K562 (cell line): ENCODE measurements around the gene CEP126. TPM values are rescaled to one million over a fixed set of nuclear protein-coding genes. Genes with fewer than 3 reads are reported as not detected.

Experiments
- ATAC-seq: fragments of 200-7000 bp; cut with Tn5 transposase; 3 replicates; pipeline ENCODE4 v1.9.1; 2020; ENCODE audit warnings: moderate library complexity
- Bru-seq: library from RNA; stranded (reverse); fragments of 400-500 nt; gene quantifications from one replicate; lab custom pipeline; 2021; lab: Mats Ljungman, UMichigan
- BruChase-seq, 2 experiments: library from RNA; stranded (reverse); fragments of 400-500 nt; gene quantifications; one replicate each; lab custom pipeline; 2021; lab: Mats Ljungman, UMichigan
- BruUV-seq: library from RNA; stranded (reverse); fragments of 400-500 nt; replicated peaks from 2 replicates; lab custom pipeline; 2021; lab: Mats Ljungman, UMichigan
- CTCF ChIA-PET: fragments of 300-600 bp; formaldehyde crosslinking; extraction: SDS; loops from one replicate; lab custom pipeline; 2021; ENCODE audit warnings: low intra/inter-chr PET ratio; lab: Yijun Ruan, JAX
- POLR2A ChIA-PET: fragments of 300-600, 350-650 bp; sonication (Branson Sonifier 250); formaldehyde crosslinking; extraction: SDS; loops from one replicate; lab custom pipeline; 2021; ENCODE audit warnings: antibody characterized with exemption, inconsistent platforms; lab: Yijun Ruan, JAX
- DNase-seq, 4 experiments: peaks; one replicate each; pipeline versions ENCODE4 v3.0.0 to v3.0.0-alpha.2; 2011 to 2018; ENCODE audit warnings: low spot score in 3 of 4, mixed read lengths in 3 of 4; ENCODE audit errors: extremely low read depth in 1 of 4
- FAIRE-seq: peaks from 2 replicates; lab custom pipeline; 2011; peaks lifted over from hg19 to GRCh38; lab: Jason Lieb, UNC
- H2AFZ ChIP-seq: 2 replicates; pipeline ENCODE4 v1.6.0; 2011; ENCODE audit warnings: low read depth, low read length, control low read depth, inconsistent platforms
- H3K27ac ChIP-seq: fragments of 200-600 bp; 3 replicates; pipeline ENCODE4 v1.8.0; 2011; ENCODE audit warnings: low read depth, mild to moderate bottlenecking, control low read depth, inconsistent platforms, low read length, moderate library complexity, mixed read lengths; ENCODE audit errors: extremely low read depth
- H3K27me3 ChIP-seq, 2 experiments: fragments of 300-600 bp in 1 of 2; 2 replicates in 1 of 2; 3 replicates in 1 of 2; pipeline versions ENCODE4 v1.6.0 to v1.8.0; 2011; ENCODE audit warnings: inconsistent platforms in 2 of 2, low read length in 2 of 2, mild to moderate bottlenecking in 1 of 2, mixed read lengths in 1 of 2, moderate library complexity in 1 of 2; ENCODE audit not compliant: control insufficient read depth in 2 of 2, insufficient read depth in 2 of 2
- H3K36me3 ChIP-seq: fragments of 300-600 bp; 3 replicates; pipeline ENCODE4 v1.8.0; 2011; ENCODE audit warnings: mild to moderate bottlenecking, low read length, inconsistent platforms; ENCODE audit not compliant: control insufficient read depth, insufficient read depth
- H3K4me1 ChIP-seq, 2 experiments: fragments of 200-600 bp in 1 of 2; replicated peaks in 1 of 2; 2 replicates in 1 of 2; 3 replicates in 1 of 2; pipeline versions ENCODE4 v1.5.1 to v1.8.0; 2011; ENCODE audit warnings: inconsistent platforms in 2 of 2, low read length in 2 of 2, mild to moderate bottlenecking in 1 of 2, mixed read lengths in 1 of 2, moderate library complexity in 1 of 2; ENCODE audit not compliant: control insufficient read depth in 2 of 2, insufficient read depth in 2 of 2
- H3K4me2 ChIP-seq: 2 replicates; pipeline ENCODE4 v1.6.1; 2011; ENCODE audit warnings: low read length, control low read depth, inconsistent platforms, mixed read lengths; ENCODE audit not compliant: insufficient read depth
- H3K4me3 ChIP-seq: fragments of 200-600 bp; sonication (generic), shearing (Covaris generic); 2 replicates; pipeline ENCODE4 v1.5.1; 2016; ENCODE audit warnings: control low read depth, inconsistent platforms
- H3K79me2 ChIP-seq: fragments of 200-600 bp; 3 replicates; pipeline ENCODE4 v1.8.0; 2011; ENCODE audit warnings: low read length, inconsistent platforms; ENCODE audit not compliant: control insufficient read depth, insufficient read depth
- H3K9ac ChIP-seq, 2 experiments: 2 replicates each; pipeline versions ENCODE4 v1.6.0 to v1.6.1; 2011; ENCODE audit warnings: low read depth in 2 of 2, low read length in 2 of 2, control low read depth in 1 of 2, inconsistent platforms in 1 of 2, mild to moderate bottlenecking in 1 of 2, mixed read lengths in 1 of 2; ENCODE audit not compliant: insufficient read depth in 1 of 2
- H3K9me1 ChIP-seq: one replicate; pipeline ENCODE4 v1.6.0; 2011; ENCODE audit warnings: inconsistent platforms, mild to moderate bottlenecking, low read length, moderate library complexity; ENCODE audit not compliant: control insufficient read depth, insufficient read depth
- H3K9me3 ChIP-seq: replicated peaks from 2 replicates; pipeline ENCODE4 v1.5.1; 2011; ENCODE audit warnings: low read depth, low read length, inconsistent platforms; ENCODE audit not compliant: control insufficient read depth, insufficient read depth
- H4K20me1 ChIP-seq: replicated peaks from 2 replicates; pipeline ENCODE4 v1.6.1; 2011; ENCODE audit warnings: low read length, inconsistent platforms, mixed read lengths; ENCODE audit not compliant: control insufficient read depth, insufficient read depth
- FOXJ2 ChIP-seq: fragments of 200-800 bp; sonication (Bioruptor generic); IDR thresholded peaks from 2 replicates; pipeline ENCODE4 v1.6.1; 2016; ENCODE audit warnings: missing genetic modification characterization, missing compliant biosample characterization
- IRF2 ChIP-seq: sonication (generic); formaldehyde crosslinking; IDR thresholded peaks from 2 replicates; pipeline ENCODE4 v1.8.1; 2022; ENCODE audit warnings: mild to moderate bottlenecking, missing genetic modification reagents
- MTA3 ChIP-seq: fragments of 450-650 bp; formaldehyde crosslinking; IDR thresholded peaks from 2 replicates; pipeline ENCODE4 v1.6.1; 2017; ENCODE audit warnings: mild to moderate bottlenecking, borderline replicate concordance
- NKRF ChIP-seq: fragments of 450-650 bp; IDR thresholded peaks from 2 replicates; pipeline ENCODE4 v1.6.1; 2016; ENCODE audit warnings: borderline replicate concordance
- YY1 ChIP-seq, 3 experiments: IDR thresholded peaks; 2 replicates each; pipeline ENCODE4 v1.6.1; 2011; ENCODE audit warnings: low read length in 2 of 3, mild to moderate bottlenecking in 2 of 3, moderate library complexity in 2 of 3, borderline replicate concordance in 1 of 3, control low read depth in 1 of 3, low read depth in 1 of 3; ENCODE audit not compliant: insufficient read depth in 3 of 3, insufficient replicate concordance in 2 of 3, control insufficient read depth in 1 of 3, insufficient read length in 1 of 3; ENCODE audit errors: extremely low read depth in 1 of 3
- ZFP36 ChIP-seq: fragments of 150-350 bp; IDR thresholded peaks from 2 replicates; pipeline ENCODE4 v1.6.1; 2018; ENCODE audit warnings: low read length, low read depth; ENCODE audit not compliant: partially characterized antibody
- WGBS: fragments of 100-300 bp; shearing (Covaris generic); methylation state at CpG from one replicate; pipeline ENCODE4 v1.1.6; 2016; ENCODE audit warnings: low coverage, mixed read lengths; ENCODE audit not compliant: insufficient coverage; ENCODE audit errors: missing lambda C conversion rate; 5-methylcytosine and 5-hydroxymethylcytosine counted together
- in situ Hi-C: fragments of 300-500 bp; cut with MboI; formaldehyde crosslinking; loops from 4 replicates; pipeline ENCODE4 v1.15.0; 2018; ENCODE audit warnings: inconsistent platforms, mixed read lengths
- intact Hi-C: fragments of 100-400 bp; cut with micrococcal nuclease; formaldehyde crosslinking; loops from 2 replicates; pipeline ENCODE4 v1.14.2; 2022
- long read RNA-seq, 3 experiments: library from polyadenylated mRNA in 2 of 3; library from RNA in 1 of 3; unstranded in 2 of 3; stranded (forward) in 1 of 3; transcript quantifications; one replicate each; pipeline ENCODE4 v2.0.0, GENCODE V29; 2019 to 2022
- polyA minus RNA-seq, 3 experiments: library from RNA; depleted of rRNA, polyadenylated mRNA; stranded (reverse); fragments of >200 nt; gene quantifications; 2 replicates each; pipeline ENCODE4 v1.2.3, GENCODE V29; 2011
- polyA plus RNA-seq, 8 experiments: library from polyadenylated mRNA; depleted of rRNA in 4 of 8; stranded (reverse) in 5 of 8; unstranded in 3 of 8; fragments of >200 nt; fragmentation: Nextera tagmentation in 2 of 8; fragmentation: Illumina TruSeq in 1 of 8; extraction: Ambion mirVana in 2 of 8; extraction: Trizol in 1 of 8; gene quantifications; 2 replicates each; pipeline versions ENCODE4 v1.2.1 to v1.2.3, GENCODE V29; 2011 to 2014; ENCODE audit warnings: inconsistent platforms in 1 of 8, missing spikeins in 1 of 8
- total RNA-seq, 7 experiments: library from RNA; depleted of rRNA in 6 of 7; stranded (reverse); fragments of >200 nt in 6 of 7; fragmentation: Illumina TruSeq in 2 of 7; extraction: Trizol in 2 of 7; gene quantifications; 2 replicates each; pipeline versions ENCODE4 v1.2.1 to v1.2.3, GENCODE V29; 2011 to 2021; ENCODE audit warnings: low replicate concordance in 1 of 7
- TF ChIP-seq, protein P1 (sequence below), 2 experiments: IDR thresholded peaks; 2 replicates each; pipeline ENCODE4 v1.6.1; 2011; ENCODE audit warnings: borderline replicate concordance in 1 of 2, control low read depth in 1 of 2, low read depth in 1 of 2, low read length in 1 of 2, mild to moderate bottlenecking in 1 of 2, mixed read lengths in 1 of 2, moderate library complexity in 1 of 2; ENCODE audit not compliant: insufficient read depth in 1 of 2, insufficient read length in 1 of 2, poor library complexity in 1 of 2, severe bottlenecking in 1 of 2; ENCODE audit errors: extremely low read depth in 1 of 2

The CEP126 gene, protein sequence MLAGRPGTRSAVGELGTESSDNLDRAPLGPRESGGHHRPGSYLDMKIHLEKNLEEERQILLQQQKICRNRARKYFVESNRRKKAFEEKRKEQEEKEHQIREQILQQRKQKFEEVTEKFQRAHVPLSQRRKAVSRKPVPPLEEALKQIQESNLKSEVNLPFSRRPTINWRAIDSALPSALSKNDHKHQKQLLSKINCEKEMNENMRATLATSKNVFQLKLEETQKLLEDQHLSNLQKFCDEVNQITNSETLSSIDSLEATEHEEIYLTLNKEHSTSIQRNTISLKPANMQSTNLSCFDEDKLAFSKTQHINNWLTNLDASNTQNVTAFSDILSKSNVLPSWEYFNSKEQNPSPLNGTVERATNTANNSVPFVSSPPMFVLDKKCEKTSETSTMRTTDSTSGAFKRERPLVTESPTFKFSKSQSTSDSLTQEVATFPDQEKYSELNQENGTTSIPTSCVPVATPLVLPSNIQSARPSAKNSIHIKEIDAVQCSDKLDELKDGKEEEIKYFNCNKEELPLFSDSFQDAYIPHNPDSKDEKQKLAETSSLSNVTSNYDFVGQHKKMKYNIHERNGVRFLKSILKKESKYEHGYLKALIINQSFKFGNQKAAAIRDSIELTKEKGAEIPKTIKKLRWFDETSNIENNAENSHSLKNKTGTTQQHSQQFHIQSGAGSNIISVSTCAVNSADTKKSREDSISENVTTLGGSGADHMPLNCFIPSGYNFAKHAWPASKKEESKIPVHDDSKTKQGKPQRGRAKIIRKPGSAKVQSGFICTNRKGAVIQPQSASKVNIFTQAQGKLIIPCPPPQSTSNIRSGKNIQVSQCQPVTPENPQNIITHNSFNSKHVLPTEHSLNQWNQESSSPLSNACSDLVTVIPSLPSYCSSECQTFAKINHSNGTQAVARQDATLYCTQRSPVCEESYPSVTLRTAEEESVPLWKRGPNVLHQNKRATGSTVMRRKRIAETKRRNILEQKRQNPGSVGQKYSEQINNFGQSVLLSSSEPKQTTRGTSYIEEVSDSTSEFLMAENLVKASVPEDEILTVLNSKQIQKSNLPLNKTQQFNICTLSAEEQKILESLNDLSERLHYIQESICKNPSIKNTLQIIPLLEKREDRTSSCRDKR
- 0.25 TPM in 1 of 2 replicates, not detected in the other for total RNA-seq (2011; cell fraction: chromatin; rRNA removed; ENCODE audit: low replicate concordance)
- total RNA-seq (2011; cell fraction: nucleolus; rRNA removed): not detected in 2 replicates
- 0.07 TPM in 1 of 2 replicates, not detected in the other for total RNA-seq (2011; cell fraction: nucleoplasm; rRNA removed)
- total RNA-seq (2014; rRNA removed): not detected in 2 replicates
- total RNA-seq (2014; rRNA removed; fragmentation: Illumina TruSeq; extraction: Trizol): 0.03 and 0.11 TPM in 2 replicates
- total RNA-seq (2015; rRNA removed; fragmentation: Illumina TruSeq; extraction: Trizol): 0.04 TPM in 1 of 2 replicates, not detected in the other
- 0.07 and 0.11 TPM in 2 replicates for total RNA-seq (2021)
- polyA plus RNA-seq (2011; rRNA removed): 0.03 TPM in 1 of 2 replicates, not detected in the other
- 0.19 TPM in 1 of 2 replicates, not detected in the other for polyA plus RNA-seq (2011; cell fraction: cytosol; rRNA removed)
- polyA plus RNA-seq (2011; cell fraction: nucleus; rRNA removed): 0.04 TPM in 1 of 2 replicates, not detected in the other
- 0.05 and 0.08 TPM in 2 replicates for polyA plus RNA-seq (2012)
- 0.03 and 0.06 TPM in 2 replicates for polyA plus RNA-seq (2014; fragmentation: Illumina TruSeq; extraction: Trizol)
- under 1 TPM in 1 of 2 experiments, not detected in 1; 0.01 TPM for polyA plus RNA-seq (2014; fragmentation: Nextera tagmentation; extraction: Ambion mirVana)
- polyA plus RNA-seq (2014; rRNA removed): 0.07 and 0.08 TPM in 2 replicates
- polyA minus RNA-seq (2011; rRNA and poly(A)+ RNA removed): not detected in 2 replicates
- not detected in 2 replicates for polyA minus RNA-seq (2011; cell fraction: cytosol; rRNA and poly(A)+ RNA removed)
- not detected in 2 replicates for polyA minus RNA-seq (2011; cell fraction: nucleus; rRNA and poly(A)+ RNA removed)
- percentile 20 among the genes with signal in this experiment for Bru-seq, nascent RNA
- BruChase-seq, experiment 1, labeled RNA remaining after a 2-hour chase: percentile 17 among the genes with signal in this experiment
- BruChase-seq, experiment 2, labeled RNA remaining after a 6-hour chase: percentile 19 among the genes with signal in this experiment
- long read RNA-seq, experiment 1: 0 reads
- long read RNA-seq, experiment 2: 0 reads
- long read RNA-seq, experiment 3: 0 reads

- H3K9ac ChIP-seq: peak within 1 kb of the TSS in 1 of 2 experiments; percentile 86; a peak in 2 of 4 replicates
- H4K20me1 ChIP-seq: no peaks in the 10 kb centered on the region
- BruUV-seq: no TSS peak
- ATAC-seq (peak; percentile 100), DNase-seq (peak; percentile 70 to 89 (median 84)), FAIRE-seq (no peak)
- no peak within 1 kb of the TSS for H3K27ac ChIP-seq
- peak within 1 kb of the TSS; percentile 90 for H2AFZ ChIP-seq
- H3K9me3 ChIP-seq: no peaks in the 10 kb centered on the region
- H3K27me3 ChIP-seq: no peaks in the 10 kb centered on the region
- ChIA-PET POLR2A (interaction anchor here (0.5 kb wide), 1 partner anchor 295 kb away, joined by 3 read pairs; no protein-coding TSS in a partner anchor), CTCF (no interaction called here)
- no peaks in the 10 kb centered on the region for H3K9me1 ChIP-seq
- H3K4me3 ChIP-seq: peak within 1 kb of the TSS; percentile 58
- under 1% methylated on average over 41 of the region's 56 CpGs for WGBS
- H3K79me2 ChIP-seq: no peaks in the 10 kb centered on the region
- no peaks in the 10 kb centered on the region for H3K36me3 ChIP-seq
- peak within 1 kb of the TSS; percentile 74 for H3K4me2 ChIP-seq
- in situ Hi-C loops: no loop called here
- peaks cover 0 to 8% of the 10 kb centered on the region in 2 experiments; a peak in 1 of 5 replicates for H3K4me1 ChIP-seq
- intact Hi-C loops: no loop called here
- no peak for TF ChIP-seq IRF2 (CRISPR knock-in tag)
- peak; percentile 94 for TF ChIP-seq NKRF
- 0 out of 2 replicates have a peak, but pooled peaks have one; percentile 39 for TF ChIP-seq MTA3
- TF ChIP-seq, protein P1, sequence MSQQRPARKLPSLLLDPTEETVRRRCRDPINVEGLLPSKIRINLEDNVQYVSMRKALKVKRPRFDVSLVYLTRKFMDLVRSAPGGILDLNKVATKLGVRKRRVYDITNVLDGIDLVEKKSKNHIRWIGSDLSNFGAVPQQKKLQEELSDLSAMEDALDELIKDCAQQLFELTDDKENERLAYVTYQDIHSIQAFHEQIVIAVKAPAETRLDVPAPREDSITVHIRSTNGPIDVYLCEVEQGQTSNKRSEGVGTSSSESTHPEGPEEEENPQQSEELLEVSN (IDR thresholded peaks at IDR 0.05; ENCODE audit: borderline replicate concordance in 1 of 2, extremely low read depth in 1 of 2, insufficient read depth in 1 of 2, insufficient read length in 1 of 2, low read depth in 1 of 2, low read length in 1 of 2, poor library complexity in 1 of 2, severe bottlenecking in 1 of 2): peak in 1 of 2 experiments; percentile 58
- peak; percentile 68 to 92 (median 80) for TF ChIP-seq YY1 (IDR thresholded peaks at IDR 0.05; ENCODE audit: borderline replicate concordance in 1 of 3, control insufficient read depth in 1 of 3, extremely low read depth in 1 of 3, insufficient read depth in 3 of 3, insufficient read length in 1 of 3, insufficient replicate concordance in 2 of 3, low read depth in 1 of 3, low read length in 2 of 3)
- TF ChIP-seq ZFP36: no peak
- TF ChIP-seq FOXJ2 (tag): peak; percentile 31; the same call in 1 of the 2 replicates
These were observed at the start of gene CEP126 for GRCh38 chr11:101914738-101915426. CEP126 (plus strand) TSS chr11:101915010; CDS start chr11:101915285, 275 bp downstream.
